ENCODE results near the gene ZNF750. TPM values are rescaled to one million over a fixed set of nuclear protein-coding genes. Genes with fewer than 3 reads are reported as not detected.

ZNF750 gene
- total and polyA plus RNA-seq, 8 donors, result 9.5 TPM; not detected in 7

- Histone ChIP-seq H3K27me3 (no peaks in the 10 kb centered on the region), H3K36me3 (peaks cover 4 to 13% (median 10%) of the 10 kb centered on the region in 4 donors), H3K9me3 (no peaks in the 10 kb centered on the region), H3K4me3 (no peak overlapping the region), H3K27ac (peak overlapping the region in 1 of 5 donors; percentile 35), H3K4me1 (no peaks in the 10 kb centered on the region)
- intact Hi-C loops (cut with DNase I; ENCODE audit: low total_unique reads), result no loop called here
- 74 to 86% (median 78%) methylated on average over 13 of the region's 13 CpGs for WGBS, 5 donors
- no peak for DNase-seq
- TF ChIP-seq POLR2AphosphoS5 (IDR thresholded peaks at IDR 0.05) (no peak), POLR2A (IDR thresholded peaks at IDR 0.05) (no peak), EP300 (IDR thresholded peaks at IDR 0.05) (no peak)
- TF ChIP-seq, protein P1, sequence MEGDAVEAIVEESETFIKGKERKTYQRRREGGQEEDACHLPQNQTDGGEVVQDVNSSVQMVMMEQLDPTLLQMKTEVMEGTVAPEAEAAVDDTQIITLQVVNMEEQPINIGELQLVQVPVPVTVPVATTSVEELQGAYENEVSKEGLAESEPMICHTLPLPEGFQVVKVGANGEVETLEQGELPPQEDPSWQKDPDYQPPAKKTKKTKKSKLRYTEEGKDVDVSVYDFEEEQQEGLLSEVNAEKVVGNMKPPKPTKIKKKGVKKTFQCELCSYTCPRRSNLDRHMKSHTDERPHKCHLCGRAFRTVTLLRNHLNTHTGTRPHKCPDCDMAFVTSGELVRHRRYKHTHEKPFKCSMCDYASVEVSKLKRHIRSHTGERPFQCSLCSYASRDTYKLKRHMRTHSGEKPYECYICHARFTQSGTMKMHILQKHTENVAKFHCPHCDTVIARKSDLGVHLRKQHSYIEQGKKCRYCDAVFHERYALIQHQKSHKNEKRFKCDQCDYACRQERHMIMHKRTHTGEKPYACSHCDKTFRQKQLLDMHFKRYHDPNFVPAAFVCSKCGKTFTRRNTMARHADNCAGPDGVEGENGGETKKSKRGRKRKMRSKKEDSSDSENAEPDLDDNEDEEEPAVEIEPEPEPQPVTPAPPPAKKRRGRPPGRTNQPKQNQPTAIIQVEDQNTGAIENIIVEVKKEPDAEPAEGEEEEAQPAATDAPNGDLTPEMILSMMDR (IDR thresholded peaks at IDR 0.05), result no peak
Measured at GRCh38 chr17:82837586-82838320, 2.1 kb downstream of the ZNF750 start.

DNA sequence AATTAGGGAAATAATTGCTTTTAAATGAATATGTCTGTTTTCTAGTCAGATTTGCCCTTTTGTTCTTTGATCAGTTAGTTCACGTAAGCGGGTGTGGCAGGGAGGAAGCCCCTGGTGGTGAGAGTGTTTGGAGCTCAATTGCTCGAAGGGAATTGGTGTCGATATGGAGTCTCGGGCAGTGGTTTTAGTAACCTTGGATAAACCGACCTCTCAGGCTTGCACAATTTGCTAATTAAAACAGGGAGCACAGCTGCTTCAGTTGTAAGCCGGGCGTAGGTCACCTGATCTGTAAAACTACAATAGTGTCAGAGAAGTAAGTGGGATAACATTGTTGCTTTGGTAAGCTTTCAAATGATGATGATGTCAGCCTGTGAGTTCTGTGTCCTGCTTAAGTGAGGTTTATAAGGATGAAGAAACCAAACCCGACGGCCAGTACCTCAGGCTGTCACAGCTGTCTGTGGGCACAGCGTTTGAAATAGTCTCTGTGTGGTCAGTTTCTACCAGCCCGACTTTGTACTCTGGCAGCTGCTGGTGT, 2.9 kb downstream of the ZNF750 start:
- no peaks in the 10 kb centered on the region for H3K27me3 ChIP-seq
- 71 to 82% (median 80%) methylated on average over 12 of the region's 12 CpGs for WGBS, 5 donors
- peaks cover 4 to 19% (median 16%) of the 10 kb centered on the region in 4 donors for H3K36me3 ChIP-seq
- no peak for DNase-seq
- no peak overlapping the region for H3K4me3 ChIP-seq
- intact Hi-C loops (cut with DNase I; ENCODE audit: low total_unique reads), result no loop called here
- H3K9me3 ChIP-seq, result no peaks in the 10 kb centered on the region
- H3K27ac ChIP-seq, result peak overlapping the region in 1 of 5 donors; percentile 13
- TF ChIP-seq EP300 (IDR thresholded peaks at IDR 0.05), result no peak
- TF ChIP-seq, protein P1 (IDR thresholded peaks at IDR 0.05), result no peak
- no peaks in the 10 kb centered on the region for H3K4me1 ChIP-seq

DNA sequence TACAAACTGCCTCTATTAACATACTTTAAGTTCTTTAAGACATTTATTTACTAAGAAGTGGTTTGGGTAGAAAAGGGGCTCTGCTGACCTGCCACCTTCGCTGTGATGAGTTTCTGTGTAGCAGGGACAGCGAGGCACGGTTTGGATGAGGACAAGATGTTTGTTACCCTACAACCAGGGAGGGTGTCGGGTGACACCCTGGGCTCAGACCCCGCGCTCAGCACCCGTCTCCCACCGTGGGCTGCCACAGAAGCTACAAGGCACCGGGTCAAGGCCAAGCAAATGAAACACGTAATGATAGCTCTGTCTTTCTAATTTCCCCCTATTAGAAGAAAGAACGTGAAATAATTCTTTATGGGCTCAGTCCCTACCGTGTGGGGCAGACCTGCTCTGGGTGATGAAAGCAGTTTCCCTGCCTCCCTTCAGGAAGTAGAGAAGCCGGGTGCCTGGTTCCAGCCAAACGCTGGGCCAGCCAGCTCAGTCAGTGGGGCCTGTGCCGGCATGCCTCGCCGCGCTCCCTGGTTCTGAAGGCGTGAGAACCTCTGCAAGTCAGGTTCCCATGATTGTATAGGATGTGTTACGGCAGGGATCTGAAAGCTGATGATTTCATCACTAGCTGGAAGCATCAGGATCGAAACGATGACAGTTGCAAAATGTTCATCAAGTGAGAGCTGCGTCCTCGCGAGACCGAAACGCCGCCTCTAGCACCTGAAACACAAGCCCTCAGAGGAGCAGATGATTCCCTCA, 3.9 kb downstream of the ZNF750 start:
- WGBS, 5 donors, result 85 to 92% (median 88%) methylated on average over 28 of the region's 28 CpGs
- no peaks in the 10 kb centered on the region for H3K27me3 ChIP-seq
- no peaks in the 10 kb centered on the region for H3K9me3 ChIP-seq
- no peak for TF ChIP-seq POLR2A (IDR thresholded peaks at IDR 0.05)
- no peak for TF ChIP-seq POLR2AphosphoS5 (IDR thresholded peaks at IDR 0.05)
- TF ChIP-seq EP300 (IDR thresholded peaks at IDR 0.05), result no peak
- TF ChIP-seq, protein P1 (IDR thresholded peaks at IDR 0.05), result no peak
- peaks cover 4 to 23% (median 18%) of the 10 kb centered on the region in 4 donors for H3K36me3 ChIP-seq
- DNase-seq, result peak in 1 of 2 donors; percentile 49
- no peaks in the 10 kb centered on the region for H3K4me1 ChIP-seq
- H3K27ac ChIP-seq, result no peak overlapping the region
- intact Hi-C loops (cut with DNase I; ENCODE audit: low total_unique reads), result no loop called here
- no peak overlapping the region for H3K4me3 ChIP-seq

DNA sequence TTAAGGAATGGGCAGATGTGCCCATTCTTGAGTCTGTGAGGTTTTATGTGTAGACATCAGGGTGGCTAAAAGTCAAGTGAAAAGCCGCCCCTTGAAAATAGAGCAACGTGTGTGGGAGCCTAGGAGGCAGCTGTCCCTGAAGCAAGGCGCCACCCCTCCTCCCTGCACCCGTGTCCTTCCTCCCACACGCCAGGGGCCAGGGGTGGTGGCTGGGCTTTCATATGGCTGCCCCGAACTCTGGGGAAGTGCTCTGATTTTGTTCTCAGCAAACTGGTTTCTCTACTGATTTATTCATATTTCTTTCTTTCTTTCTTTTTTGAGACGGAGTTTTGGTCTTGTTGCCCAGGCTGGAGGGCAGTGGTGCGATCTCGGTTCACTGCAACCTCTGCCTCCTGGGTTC, 4.7 kb downstream of the ZNF750 start:
- Histone ChIP-seq H3K27ac (no peak overlapping the region), H3K4me1 (peaks cover 0 to 5% (median 2%) of the 10 kb centered on the region in 4 donors), H3K9me3 (no peaks in the 10 kb centered on the region), H3K4me3 (no peak overlapping the region), H3K36me3 (peaks cover 4 to 24% (median 23%) of the 10 kb centered on the region in 4 donors), H3K27me3 (no peaks in the 10 kb centered on the region)
- intact Hi-C loops (cut with DNase I; ENCODE audit: low total_unique reads), result no loop called here
- 78 to 86% (median 83%) methylated on average over 9 of the region's 9 CpGs for WGBS, 5 donors
- no peak for TF ChIP-seq POLR2AphosphoS5 (IDR thresholded peaks at IDR 0.05)
- no peak for TF ChIP-seq POLR2A (IDR thresholded peaks at IDR 0.05)
- TF ChIP-seq, protein P1 (IDR thresholded peaks at IDR 0.05), result no peak
- TF ChIP-seq EP300 (IDR thresholded peaks at IDR 0.05), result no peak
- DNase-seq, result no peak
